Islet of Langerhans (tissue), 1 donor: ENCODE measurements around the gene MEGF6.

Experiments used
- FAIRE-seq: peaks from one replicate; lab custom pipeline; 2011; peaks lifted over from hg19 to GRCh38; lab: Jason Lieb, UNC

Gene MEGF6

GRCh38 chr1:3539707-3540425 is 71.4 kb downstream of the MEGF6 start:
- FAIRE-seq = no peak

GRCh38 chr1:3537359-3537758 is 73.9 kb downstream of the MEGF6 start:
- FAIRE-seq = no peak

GRCh38 chr1:3536420-3537195 is 74.7 kb downstream of the MEGF6 start:
- FAIRE-seq = no peak

- no peak for FAIRE-seq
Observed at GRCh38 chr1:3535732-3536131, 75.6 kb downstream of the MEGF6 start.

- FAIRE-seq = no peak
Observed at GRCh38 chr1:3534803-3535637, 76.3 kb downstream of the MEGF6 start.

GRCh38 chr1:3533067-3534048 is 78.0 kb downstream of the MEGF6 start:
- FAIRE-seq = no peak

GRCh38 chr1:3531928-3532327 is 79.4 kb downstream of the MEGF6 start:
- FAIRE-seq = no peak

GRCh38 chr1:3530926-3531818 is 80.1 kb downstream of the MEGF6 start:
- FAIRE-seq = no peak

- FAIRE-seq = no peak
Observed at GRCh38 chr1:3530086-3530925, 81.0 kb downstream of the MEGF6 start.

- no peak for FAIRE-seq
Observed at GRCh38 chr1:3529099-3529729, 82.1 kb downstream of the MEGF6 start.

- FAIRE-seq = no peak
Observed at GRCh38 chr1:3527774-3528173, 83.5 kb downstream of the MEGF6 start.

GRCh38 chr1:3525551-3526482 is 85.5 kb downstream of the MEGF6 start:
- no peak for FAIRE-seq

GRCh38 chr1:3524556-3525203 is 86.6 kb downstream of the MEGF6 start:
- FAIRE-seq = no peak

GRCh38 chr1:3523980-3524379 is 87.3 kb downstream of the MEGF6 start:
- FAIRE-seq = no peak

GRCh38 chr1:3522564-3523265 is 88.6 kb downstream of the MEGF6 start:
- FAIRE-seq = no peak

GRCh38 chr1:3522112-3522511 is 89.2 kb downstream of the MEGF6 start:
- no peak for FAIRE-seq

- no peak for FAIRE-seq
Observed at GRCh38 chr1:3521426-3521825, 89.9 kb downstream of the MEGF6 start.
